Measurements from ENCODE around the gene MMP24OS.

The MMP24OS gene

DNA sequence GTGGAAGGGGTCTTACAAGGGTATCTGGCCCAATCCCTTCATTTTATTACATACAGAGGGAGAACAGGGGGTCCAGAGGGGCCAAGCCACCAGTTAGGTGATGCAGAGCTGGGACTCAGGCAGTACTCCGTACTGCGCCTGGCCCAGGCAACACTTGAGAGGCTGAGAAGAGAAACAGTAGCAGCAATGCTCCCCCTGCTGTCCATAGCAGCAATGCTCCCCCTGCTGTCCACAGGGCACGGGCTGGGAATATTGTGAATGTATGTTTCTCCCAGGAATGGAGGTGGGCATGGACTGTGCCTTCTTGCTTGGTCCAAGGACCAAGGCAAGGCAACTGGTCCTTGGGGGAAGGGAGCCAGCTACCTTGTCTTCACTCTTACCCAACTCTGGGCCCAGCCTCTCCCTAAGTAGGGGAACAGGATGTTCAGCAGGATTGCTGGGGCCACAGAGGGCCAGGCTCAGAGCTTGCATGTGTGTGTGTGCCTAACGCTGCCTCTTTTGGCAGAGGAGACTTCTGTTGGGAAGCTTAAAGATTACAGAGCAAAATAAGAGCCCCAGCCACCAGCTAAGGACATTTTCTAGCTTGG lies 29.1 kb upstream of the MMP24OS start:
- DNase-seq (ENCODE audit: low read depth in 2 of 2) = peak in 1 of 2 donors; percentile 23

DNA sequence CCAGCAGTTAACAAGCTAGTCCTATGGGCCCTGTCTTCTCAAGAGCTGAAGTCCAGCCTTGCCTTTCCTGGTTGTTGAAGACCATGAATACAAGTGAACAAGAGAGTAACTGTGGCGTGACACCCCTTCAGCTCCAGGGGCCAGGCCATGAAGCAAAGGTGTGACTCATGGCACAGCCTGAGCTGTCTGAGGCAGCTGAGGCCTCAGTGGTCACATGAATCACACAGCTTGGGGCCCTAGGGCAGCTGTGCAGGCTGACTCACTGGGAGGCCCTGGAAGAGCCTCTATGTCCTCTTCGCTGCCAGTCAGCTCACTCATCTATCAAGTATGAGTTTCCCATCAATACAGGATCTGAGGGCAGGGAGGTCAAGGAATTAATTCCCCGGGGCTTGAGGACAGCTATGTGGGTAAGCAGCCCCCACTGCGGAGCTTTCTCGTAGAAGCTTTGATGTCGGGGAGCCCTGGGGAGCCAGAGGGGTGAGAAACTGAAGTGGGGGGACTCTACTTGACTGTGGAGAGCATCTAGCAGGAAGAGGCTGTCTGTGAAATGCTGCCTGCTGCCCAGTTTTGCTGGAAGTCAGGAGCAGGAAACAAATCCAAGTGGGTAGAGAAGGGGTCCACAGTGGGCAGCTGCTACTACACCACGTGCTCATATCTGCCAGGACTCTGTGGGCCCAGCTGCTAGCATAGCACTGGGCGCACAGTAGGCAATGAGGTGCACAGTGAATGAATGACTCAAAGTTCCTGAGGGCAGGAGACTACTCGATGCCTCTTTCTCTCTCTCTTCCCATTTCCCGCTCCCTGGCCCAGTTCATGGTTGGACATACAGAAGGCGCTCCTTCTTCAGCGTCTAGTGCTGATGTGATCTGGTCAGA lies 28.0 kb upstream of the MMP24OS start:
- DNase-seq (ENCODE audit: low read depth in 2 of 2) = peak; percentile 57 to 71

GRCh38 chr20:35304956-35305355 lies 27.0 kb upstream of the MMP24OS start:
- DNase-seq (ENCODE audit: low read depth in 2 of 2) = no peak

- DNase-seq (ENCODE audit: low read depth in 2 of 2) = peak; percentile 76 to 86
Observed at GRCh38 chr20:35303735-35304491, 26.0 kb upstream of the MMP24OS start.

DNA sequence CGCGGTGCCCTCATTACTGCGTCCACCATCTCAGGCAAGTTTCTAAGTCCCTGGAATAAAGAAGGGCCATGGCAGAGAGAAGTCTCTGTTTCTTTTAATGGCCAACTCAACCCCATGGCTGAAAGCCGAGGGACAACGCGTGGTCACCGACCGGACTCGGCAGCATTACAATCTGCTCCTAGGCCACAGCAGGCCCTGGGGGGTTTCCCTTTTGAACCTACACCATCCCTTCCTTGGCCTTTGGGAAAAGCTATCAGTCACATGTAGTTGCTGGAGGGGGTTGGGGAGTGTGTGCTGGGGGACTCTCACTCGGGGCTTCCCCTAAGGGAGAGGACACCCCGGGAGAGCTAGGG lies 25.4 kb upstream of the MMP24OS start:
- DNase-seq (ENCODE audit: low read depth in 2 of 2) = no peak

DNA sequence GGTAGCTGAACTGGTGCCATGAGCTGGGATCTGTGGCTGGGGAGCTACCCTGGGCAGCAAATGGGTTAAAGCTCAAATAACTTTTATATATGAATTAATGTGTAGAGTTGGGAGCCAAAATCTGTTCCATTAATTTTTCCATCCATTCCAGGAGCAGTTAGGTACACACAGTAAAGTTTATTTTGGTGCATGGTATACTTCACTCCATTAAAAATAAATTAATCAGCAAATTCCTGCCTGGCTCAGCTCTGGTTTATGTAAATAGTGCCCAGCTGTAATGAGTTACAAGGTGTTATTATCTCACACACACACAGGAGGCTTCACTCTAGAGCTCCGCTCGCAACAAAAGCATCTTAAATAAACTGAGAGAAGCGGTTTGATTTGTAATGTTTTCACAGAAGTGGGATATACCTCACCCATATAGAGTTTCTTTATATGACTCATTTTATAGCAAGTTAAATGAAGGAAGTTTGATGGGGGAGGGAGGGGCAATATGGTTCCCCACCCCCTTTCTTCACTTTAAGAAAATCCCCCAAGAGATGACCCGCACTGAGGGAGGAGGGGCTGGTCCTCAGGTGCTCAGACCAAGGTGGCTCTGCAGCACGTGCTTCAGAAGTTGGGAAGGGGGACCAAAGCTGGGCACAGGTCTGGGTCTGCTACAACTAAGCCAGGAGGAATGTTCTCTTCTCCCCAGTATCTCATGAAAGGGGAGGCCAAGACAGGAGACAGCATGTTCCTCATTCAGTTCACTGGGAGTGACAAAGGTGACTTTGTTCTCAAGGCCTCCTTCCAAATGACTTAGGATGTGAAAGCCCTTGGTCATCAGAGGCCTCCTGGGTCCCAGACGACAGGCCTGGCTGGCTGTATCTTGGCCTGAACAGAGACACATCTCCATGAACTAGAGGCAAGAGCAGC lies 24.8 kb upstream of the MMP24OS start:
- no peak for DNase-seq (ENCODE audit: low read depth in 2 of 2)

DNA sequence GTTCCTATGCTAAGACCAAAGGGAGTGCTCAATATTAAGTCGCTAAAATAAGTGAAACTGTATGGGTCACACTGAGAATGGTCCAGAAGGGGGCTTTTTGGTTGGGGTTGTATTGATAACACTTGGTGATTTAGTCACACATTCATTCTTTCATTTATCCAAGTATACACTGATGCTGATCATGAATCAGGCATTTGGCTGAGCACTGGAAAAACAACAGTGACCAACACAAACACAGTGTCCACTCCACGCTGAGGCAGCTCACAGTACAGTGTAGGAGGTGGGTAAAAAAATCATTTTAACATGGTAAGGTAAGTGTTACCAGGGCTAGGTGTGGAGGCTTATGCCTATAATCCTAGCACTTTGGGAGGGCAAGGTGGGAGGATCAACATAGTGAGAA lies 23.5 kb upstream of the MMP24OS start:
- DNase-seq (ENCODE audit: low read depth in 2 of 2) = no peak

DNA sequence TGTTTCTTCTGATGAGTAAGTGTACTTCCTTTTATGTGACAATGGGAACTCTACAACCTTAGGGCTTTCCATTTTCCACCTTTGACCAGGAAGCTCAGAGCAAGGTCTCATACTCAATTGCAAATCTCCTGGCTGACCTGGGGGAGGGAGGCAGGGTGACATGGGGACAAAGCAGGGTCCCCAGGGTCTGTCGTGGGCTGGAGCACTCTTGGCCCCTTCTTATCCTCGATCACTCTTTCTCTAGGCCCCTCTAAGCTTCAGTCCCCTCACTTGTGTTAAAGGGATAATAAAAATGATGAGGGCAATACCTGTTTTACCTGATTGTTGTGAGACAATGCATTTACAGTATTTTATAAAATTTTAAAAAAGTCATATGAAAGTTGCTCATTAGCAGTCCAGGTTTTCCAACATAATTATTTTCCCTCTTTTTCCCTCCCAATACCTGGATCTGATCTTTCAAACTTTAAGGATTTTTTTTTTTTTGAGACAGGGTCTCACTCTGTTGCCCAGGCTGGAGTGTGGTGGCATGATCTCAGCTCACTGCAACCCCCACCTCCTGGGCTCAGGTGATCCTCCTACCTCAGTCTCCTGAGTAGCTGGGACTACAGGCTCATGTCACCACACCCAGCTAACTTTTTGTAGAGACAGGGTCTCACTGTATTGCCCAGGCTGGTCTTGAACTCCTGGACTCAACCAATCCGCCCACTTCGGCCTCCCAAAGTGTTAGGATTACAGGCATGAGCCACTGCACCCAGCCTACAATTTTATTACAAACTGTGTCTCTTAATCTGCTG lies 22.7 kb upstream of the MMP24OS start:
- DNase-seq (ENCODE audit: low read depth in 2 of 2) = no peak

- no peak for DNase-seq (ENCODE audit: low read depth in 2 of 2)
Observed at GRCh38 chr20:35299780-35300179, 21.9 kb upstream of the MMP24OS start.

GRCh38 chr20:35298264-35298663 lies 20.3 kb upstream of the MMP24OS start:
- no peak for DNase-seq (ENCODE audit: low read depth in 2 of 2)

DNA sequence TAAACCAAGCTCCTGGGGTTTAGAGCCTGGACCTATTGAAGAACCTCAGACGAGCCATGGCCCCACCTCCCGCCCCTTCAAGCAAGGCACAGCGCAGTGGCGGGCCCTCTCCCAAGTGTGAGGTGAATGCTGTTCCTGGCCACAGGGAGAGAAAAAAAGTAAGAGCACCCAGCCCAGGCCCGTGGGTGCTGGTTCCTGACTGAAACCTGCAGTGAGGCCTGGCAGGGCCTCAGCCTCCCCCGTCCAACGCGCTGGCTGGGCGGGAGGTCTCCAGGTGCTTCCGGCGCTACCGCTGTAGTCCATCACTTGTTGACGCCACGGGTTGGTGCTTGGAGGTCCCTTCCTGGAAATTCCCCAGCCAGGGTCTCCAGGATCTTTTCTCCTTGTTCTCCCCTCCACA lies 19.8 kb upstream of the MMP24OS start:
- no peak for DNase-seq (ENCODE audit: low read depth in 2 of 2)

GRCh38 chr20:35297155-35297554 lies 19.2 kb upstream of the MMP24OS start:
- no peak for DNase-seq (ENCODE audit: low read depth in 2 of 2)

- no peak for DNase-seq (ENCODE audit: low read depth in 2 of 2)
Observed at GRCh38 chr20:35296101-35296554, 18.2 kb upstream of the MMP24OS start.

- DNase-seq (ENCODE audit: low read depth in 2 of 2) = no peak
Observed at GRCh38 chr20:35295674-35296073, 17.8 kb upstream of the MMP24OS start.

DNA sequence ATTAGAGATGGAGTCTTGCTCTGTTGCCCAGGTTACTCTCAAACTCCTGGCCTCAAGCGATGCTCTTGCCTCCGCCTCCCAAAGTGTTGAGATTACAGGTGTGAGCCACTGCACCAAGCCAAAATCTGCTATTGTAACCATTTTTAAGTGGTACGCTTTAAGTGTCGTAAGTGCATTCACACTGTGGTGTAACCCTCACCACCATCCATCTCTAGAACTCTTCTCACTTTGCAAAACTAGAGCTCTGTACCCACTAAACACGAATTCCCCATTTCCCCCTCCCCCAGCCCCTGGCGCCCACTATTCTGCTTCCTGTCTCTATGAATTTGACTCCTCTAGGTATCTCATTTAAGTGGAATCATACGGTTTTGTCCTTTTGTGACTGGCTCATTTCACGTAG lies 17.1 kb upstream of the MMP24OS start:
- no peak for DNase-seq (ENCODE audit: low read depth in 2 of 2)

DNA sequence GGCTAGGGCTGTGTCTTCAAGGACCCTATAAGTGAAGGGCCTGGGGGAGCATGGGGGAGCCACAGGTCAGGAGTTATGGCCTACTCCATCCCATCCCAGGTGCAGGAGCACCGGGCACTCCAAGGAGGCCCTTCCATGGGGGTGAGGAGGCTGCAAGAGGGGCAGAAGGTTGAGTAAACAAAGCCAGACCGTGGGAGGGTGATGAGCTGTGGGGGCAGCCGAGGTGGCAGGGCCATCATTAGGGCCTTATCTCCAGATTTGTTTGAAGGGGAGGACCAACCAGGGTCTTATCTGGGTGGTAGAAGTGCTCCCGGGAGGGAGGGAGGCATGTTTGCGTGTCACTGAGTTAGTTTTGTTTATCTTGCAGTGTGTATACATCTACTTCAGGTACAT lies 16.4 kb upstream of the MMP24OS start:
- no peak for DNase-seq (ENCODE audit: low read depth in 2 of 2)

DNA sequence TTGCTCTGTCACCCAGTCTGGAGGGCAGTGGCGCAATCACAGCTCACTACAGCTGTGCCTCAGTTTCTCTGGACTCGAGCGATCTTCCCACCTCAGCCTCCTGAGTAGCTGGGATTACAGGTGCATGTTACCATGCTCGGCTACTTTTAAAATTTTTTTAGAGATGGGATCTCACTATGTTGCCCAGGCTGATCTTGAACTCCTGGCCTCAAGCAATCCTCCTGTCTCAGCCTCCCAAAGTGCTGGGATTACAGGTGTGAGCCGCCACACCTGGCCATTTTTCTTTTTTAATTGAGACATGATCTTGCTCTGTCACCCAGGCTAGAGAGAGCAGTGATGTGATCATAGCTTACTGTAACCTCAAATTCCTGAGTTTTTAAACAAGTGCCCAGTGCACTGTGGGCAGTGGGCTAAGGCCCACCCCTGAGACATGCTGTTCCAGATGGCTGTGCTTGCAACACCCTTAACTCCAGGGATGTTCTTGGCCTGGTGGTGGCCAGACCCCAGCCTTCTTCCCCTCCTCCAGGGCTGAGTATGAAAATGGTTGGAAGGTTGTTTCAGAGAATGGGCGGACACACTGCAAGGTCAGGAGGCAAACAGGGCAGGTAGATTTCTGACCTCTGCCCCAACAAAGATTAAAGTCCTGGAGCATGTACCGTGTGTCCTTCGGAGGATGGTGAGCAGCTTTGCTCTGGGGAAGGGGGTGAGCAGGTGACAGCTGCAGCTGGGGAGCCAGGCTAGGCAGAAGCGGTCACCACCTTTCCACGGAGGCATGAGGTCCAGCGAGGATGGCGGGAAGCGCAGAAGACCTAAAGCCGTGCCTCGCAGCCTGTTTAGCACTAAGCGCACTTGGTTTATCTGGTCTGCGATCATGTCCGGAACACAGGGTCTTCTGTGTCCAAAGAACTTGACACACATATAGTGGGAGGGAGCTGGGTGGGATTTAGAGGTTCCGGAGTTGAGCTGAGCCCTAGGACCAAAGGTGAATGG lies 15.7 kb upstream of the MMP24OS start:
- no peak for DNase-seq (ENCODE audit: low read depth in 2 of 2)

- DNase-seq (ENCODE audit: low read depth in 2 of 2) = no peak
Observed at GRCh38 chr20:35292504-35293285, 14.8 kb upstream of the MMP24OS start.

Data from activated CD4-positive, alpha-beta T cell treated with anti-CD3 and anti-CD28 coated beads for 24 hours (primary cell).